SJSA1 (cell line): ENCODE measurements around the gene ECHDC3. TPM values are rescaled to one million over a fixed set of nuclear protein-coding genes. Genes with fewer than 3 reads are reported as not detected.

Experiments used
- DNase-seq, 2 experiments: peaks; one replicate each; pipeline ENCODE4 v3.0.0-alpha.2; 2015 to 2020; ENCODE audit warnings: low spot score in 2 of 2, low read depth in 1 of 2
- H3K27ac ChIP-seq: fragments of 250-450 bp; sonication (Bioruptor Pico); 2 replicates; pipeline ENCODE4 v1.5.1; 2020; ENCODE audit warnings: mild to moderate bottlenecking, moderate library complexity
- H3K27me3 ChIP-seq: fragments of 250-450 bp; sonication (Bioruptor Pico); replicated peaks from 2 replicates; pipeline ENCODE4 v1.5.1; 2020; ENCODE audit warnings: mild to moderate bottlenecking, moderate library complexity
- H3K36me3 ChIP-seq: fragments of 250-450 bp; sonication (Bioruptor Pico); 2 replicates; pipeline ENCODE4 v1.5.1; 2020; ENCODE audit warnings: mild to moderate bottlenecking
- H3K4me1 ChIP-seq: fragments of 250-450 bp; sonication (Bioruptor Pico); replicated peaks from 2 replicates; pipeline ENCODE4 v1.6.1; 2021; ENCODE audit warnings: mild to moderate bottlenecking
- H3K4me3 ChIP-seq: fragments of 250-450 bp; sonication (Bioruptor Pico); 2 replicates; pipeline ENCODE4 v1.5.1; 2020; ENCODE audit warnings: mild to moderate bottlenecking
- H3K9me3 ChIP-seq: fragments of 250-450 bp; sonication (Bioruptor Pico); replicated peaks from 2 replicates; pipeline ENCODE4 v1.5.1; 2020; ENCODE audit warnings: mild to moderate bottlenecking
- total RNA-seq: library from RNA; depleted of rRNA; stranded (reverse); fragments of >200 nt; shearing (Covaris generic); gene quantifications from 2 replicates; pipeline ENCODE4 v1.2.3, GENCODE V29; 2014

The ECHDC3 gene
- total RNA-seq, 1 experiment from 2014 or later, result 25.7 TPM

DNA sequence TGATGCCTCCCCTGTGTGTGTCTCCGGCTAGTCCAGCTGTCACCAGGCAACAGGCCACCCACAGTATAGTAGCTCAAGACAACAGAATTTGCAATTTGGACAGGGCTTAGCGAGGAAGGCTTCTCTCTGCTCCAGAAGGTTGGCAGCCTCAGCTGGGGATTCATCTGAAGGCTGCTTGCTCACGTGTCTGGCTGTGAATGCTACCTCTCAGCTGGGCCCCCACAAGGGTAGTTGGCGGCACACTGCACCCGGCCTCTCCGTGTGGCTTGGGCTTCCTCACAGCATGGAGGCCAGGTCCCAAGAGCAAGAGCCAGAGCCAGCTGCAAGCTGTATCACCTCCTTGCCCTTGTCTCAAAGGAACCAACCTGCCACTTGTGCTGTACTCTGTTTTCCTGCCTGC lies 19.2 kb downstream of the ECHDC3 start:
- DNase-seq, result no peak

DNA sequence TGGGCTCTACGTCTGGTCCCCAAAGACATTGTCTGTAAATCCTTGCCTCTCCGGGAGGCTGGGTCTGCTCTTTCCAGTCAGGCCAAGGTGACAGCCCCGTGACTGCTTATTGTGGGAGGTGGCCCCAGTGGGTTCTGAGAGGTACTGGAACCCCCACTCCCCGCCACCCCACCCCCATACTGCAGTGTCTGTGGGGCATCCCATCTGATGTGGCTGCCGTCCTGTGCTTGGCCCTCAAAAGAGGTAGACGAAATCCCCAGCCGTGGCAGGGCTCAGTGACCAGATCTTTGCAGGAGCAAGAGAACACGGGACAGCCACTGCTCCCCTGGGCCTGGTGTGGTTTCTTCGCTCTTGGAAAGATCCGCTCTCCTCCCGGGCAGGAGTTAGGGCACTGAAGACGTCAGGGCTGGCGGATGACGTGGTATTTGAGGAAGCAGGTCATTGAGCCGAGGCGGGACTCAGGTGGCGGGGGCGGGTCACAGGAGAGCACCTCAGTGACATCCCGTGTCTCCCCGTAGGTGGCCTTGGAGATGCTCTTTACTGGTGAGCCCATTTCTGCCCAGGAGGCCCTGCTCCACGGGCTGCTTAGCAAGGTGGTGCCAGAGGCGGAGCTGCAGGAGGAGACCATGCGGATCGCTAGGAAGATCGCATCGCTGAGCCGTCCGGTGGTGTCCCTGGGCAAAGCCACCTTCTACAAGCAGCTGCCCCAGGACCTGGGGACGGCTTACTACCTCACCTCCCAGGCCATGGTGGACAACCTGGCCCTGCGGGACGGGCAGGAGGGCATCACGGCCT lies 20.7 kb downstream of the ECHDC3 start:
- Histone ChIP-seq H3K27ac (no peak overlapping the region), H3K4me3 (no peak overlapping the region), H3K4me1 (no peaks in the 10 kb centered on the region), H3K9me3 (no peaks in the 10 kb centered on the region), H3K36me3 (peaks cover 11% of the 10 kb centered on the region), H3K27me3 (no peaks in the 10 kb centered on the region)
- no peak for DNase-seq

More for the DNA sequence above, 19.2 kb downstream of the ECHDC3 start:
- Histone ChIP-seq H3K9me3 (no peaks in the 10 kb centered on the region), H3K27ac (no peak overlapping the region), H3K4me3 (no peak overlapping the region), H3K4me1 (no peaks in the 10 kb centered on the region), H3K27me3 (no peaks in the 10 kb centered on the region), H3K36me3 (peaks cover 14% of the 10 kb centered on the region)

DNA sequence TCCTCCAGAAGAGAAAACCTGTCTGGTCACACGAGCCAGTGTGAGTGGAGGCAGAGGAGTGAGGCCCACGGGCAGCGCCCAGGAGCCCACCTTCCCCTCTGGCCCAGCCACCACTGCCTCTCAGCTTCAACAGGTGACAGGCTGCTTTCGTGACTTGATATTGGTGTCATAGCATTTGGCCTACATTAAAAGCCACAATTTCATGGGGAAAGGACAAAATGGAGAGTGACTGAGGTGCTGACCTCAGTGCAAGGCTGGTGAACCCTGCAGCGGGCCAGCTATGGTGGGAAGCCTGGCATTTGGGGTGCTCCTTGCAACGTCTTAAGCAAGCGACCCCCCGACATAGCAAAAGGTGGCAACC lies 21.3 kb downstream of the ECHDC3 start:
- Histone ChIP-seq H3K27ac (no peak overlapping the region), H3K4me1 (no peaks in the 10 kb centered on the region), H3K36me3 (peaks cover 11% of the 10 kb centered on the region), H3K9me3 (no peaks in the 10 kb centered on the region; the same call in 1 of the 2 replicates), H3K27me3 (no peaks in the 10 kb centered on the region), H3K4me3 (no peak overlapping the region)
- no peak for DNase-seq

DNA sequence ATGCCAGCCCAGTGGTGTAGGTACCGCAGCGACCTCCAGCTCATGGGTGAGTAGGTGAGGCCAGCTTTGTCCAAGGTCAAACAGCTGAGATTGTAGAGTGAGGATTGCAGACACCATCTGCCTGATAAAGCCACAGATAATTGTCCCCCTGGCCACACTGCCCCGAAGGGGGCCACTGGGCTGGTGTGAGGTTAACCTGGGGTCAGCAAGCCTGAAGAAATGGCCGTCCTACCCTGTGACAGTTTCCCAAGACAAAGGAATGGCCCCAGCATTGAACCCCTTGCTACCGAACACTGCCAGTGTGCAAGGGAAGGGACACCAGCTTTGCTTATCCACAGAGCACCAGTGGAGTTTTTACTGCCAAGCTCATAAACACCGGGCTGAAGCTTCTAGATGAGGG lies 23.0 kb downstream of the ECHDC3 start:
- DNase-seq, result no peak
- Histone ChIP-seq H3K4me1 (no peaks in the 10 kb centered on the region), H3K4me3 (no peak overlapping the region), H3K27ac (no peak overlapping the region), H3K9me3 (no peaks in the 10 kb centered on the region; the same call in 1 of the 2 replicates), H3K27me3 (no peaks in the 10 kb centered on the region), H3K36me3 (peaks cover 11% of the 10 kb centered on the region)

DNA sequence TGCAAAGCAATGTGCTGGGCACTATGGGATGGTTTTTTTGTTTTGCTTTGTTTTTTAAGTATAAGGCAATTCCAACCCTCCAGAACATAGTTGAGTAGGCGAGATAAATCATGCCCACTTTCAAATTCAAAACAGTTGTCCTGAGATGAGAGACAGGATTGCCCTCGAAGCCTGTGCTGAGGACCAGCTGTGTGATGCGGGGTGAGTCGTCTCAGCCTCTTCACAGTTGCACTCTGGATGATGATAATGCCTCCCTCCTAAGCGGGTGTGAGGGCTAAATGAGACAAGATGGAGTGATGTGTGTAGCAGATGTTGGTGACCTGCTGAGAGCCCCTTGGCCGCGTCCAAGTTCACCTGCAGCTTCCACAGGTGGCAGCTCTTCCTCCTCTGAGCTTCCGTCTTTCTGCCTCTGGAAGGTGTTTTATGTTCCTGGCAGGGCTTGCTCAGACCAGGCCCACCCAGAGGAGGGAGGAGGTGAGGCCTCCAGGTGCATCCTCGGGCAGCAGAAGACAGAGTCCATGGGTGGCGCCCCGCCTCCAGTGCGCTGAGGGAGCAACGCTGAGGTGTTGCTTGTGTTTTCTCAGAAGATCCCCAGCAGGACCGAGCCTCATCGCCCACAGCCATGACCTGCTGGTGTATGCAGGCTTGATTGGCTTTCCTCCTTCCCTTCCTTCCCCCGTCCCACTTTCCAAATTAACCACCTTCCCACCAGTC lies 30.6 kb downstream of the ECHDC3 start:
- 0 out of 2 replicates have a peak, but pooled peaks cover 3% of the 10 kb centered on the region for H3K4me1 ChIP-seq
- no peak overlapping the region for H3K27ac ChIP-seq
- H3K27me3 ChIP-seq, result peaks cover 23% of the 10 kb centered on the region
- no peak for DNase-seq
- H3K4me3 ChIP-seq, result no peak overlapping the region
- H3K9me3 ChIP-seq, result no peaks in the 10 kb centered on the region; the same call in 1 of the 2 replicates
- no peaks in the 10 kb centered on the region for H3K36me3 ChIP-seq

DNA sequence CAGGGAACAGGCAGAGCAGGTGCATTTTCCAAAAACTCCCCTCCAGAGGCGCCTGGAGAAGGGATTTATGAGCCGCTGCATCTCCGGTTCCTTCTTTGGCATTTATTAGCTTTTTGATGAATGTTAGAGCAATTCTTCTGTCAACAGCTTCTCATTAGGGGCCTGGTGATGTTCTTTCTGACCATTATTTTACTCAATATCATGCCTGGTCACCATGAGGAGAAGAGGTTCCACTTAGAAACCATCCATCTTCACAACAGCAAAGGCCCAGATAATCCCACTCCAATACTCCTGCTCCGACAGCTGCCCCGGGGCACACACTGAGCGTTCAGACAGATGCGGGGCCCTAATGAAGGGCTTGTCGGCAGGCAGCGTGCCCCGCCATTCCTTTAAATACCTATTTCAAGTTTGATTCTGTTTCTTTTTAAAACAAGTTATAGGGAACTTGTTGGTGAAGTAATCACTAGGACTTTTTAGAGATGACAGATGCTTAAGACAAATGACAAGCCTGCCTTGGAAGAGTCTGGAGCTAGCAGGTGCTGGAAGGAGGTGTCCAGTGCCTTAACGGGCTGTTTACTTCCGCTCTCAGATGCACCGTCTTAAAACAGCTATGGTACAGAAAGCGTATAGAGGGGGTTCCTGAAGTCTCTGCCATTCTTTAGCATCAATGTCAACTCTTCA lies 31.7 kb downstream of the ECHDC3 start:
- no peak overlapping the region for H3K4me3 ChIP-seq
- H3K36me3 ChIP-seq, result no peaks in the 10 kb centered on the region
- peaks cover 23% of the 10 kb centered on the region for H3K27me3 ChIP-seq
- no peak overlapping the region for H3K27ac ChIP-seq
- H3K9me3 ChIP-seq, result no peaks in the 10 kb centered on the region
- 0 out of 2 replicates have a peak, but pooled peaks cover 3% of the 10 kb centered on the region for H3K4me1 ChIP-seq
- no peak for DNase-seq

DNA sequence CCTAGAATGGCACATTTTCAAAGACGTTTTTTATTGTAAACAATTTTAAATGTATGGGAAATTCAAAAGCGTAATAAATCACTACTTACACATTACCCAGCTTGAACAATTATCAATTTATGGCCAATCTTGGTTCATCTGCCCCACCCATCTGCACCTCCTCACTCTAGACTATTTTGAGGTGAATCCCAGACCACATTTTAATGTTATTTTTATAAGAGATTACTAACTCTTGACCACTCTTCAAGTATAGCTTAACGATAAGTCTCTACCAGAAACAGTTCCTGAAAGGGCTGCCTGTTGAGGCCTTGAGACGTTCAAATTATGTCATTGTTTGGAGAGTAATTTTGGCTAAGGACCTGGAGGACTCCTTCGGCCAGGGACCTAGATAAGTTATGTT lies 33.2 kb downstream of the ECHDC3 start:
- DNase-seq, result no peak
- H3K27me3 ChIP-seq, result peaks cover 23% of the 10 kb centered on the region
- H3K4me1 ChIP-seq, result 0 out of 2 replicates have a peak, but pooled peaks cover under 1% of the 10 kb centered on the region
- H3K9me3 ChIP-seq, result no peaks in the 10 kb centered on the region
- H3K36me3 ChIP-seq, result no peaks in the 10 kb centered on the region
- no peak overlapping the region for H3K27ac ChIP-seq
- H3K4me3 ChIP-seq, result no peak overlapping the region

DNA sequence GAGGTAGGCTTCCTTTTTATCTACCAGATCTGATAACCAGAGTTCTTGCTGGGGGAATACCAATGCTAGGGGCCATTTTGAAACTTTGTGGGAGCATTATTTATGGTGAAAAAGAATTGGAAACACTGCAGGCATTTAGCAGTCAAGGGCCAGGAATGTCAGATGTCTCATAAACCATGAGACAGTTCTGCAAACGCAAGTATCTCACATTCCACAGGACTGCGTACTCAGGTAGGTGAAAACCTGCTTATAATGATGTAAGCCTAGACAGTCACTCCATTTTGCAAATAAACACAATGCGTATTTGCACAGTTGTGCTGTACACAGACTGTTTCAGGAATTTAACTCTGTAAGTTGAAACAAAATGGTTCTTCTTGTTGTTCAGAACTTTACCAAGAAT lies 33.9 kb downstream of the ECHDC3 start:
- Histone ChIP-seq H3K36me3 (no peaks in the 10 kb centered on the region), H3K4me1 (no peaks in the 10 kb centered on the region), H3K27me3 (peaks cover 23% of the 10 kb centered on the region), H3K27ac (no peak overlapping the region), H3K4me3 (no peak overlapping the region), H3K9me3 (no peaks in the 10 kb centered on the region)
- no peak for DNase-seq

DNA sequence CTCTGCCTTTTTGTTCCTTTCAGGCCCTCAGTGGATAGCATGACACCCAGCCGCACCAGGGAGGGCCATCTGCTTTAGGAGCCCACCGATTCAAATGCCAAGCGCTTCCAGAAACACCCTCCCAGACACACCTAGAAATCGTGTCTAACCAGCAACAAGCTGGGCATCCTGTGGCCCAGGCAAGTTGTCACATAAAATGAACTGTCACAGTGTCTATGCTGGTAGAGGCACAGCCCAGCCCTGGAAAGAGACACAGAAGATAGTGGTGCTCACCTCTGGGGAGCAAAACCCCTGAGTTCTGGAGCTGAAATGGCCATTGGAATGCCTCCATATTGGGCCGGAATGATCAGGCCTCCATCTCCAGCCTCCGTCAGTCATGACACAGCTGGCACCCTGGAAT lies 38.9 kb downstream of the ECHDC3 start:
- no peaks in the 10 kb centered on the region for H3K36me3 ChIP-seq
- no peaks in the 10 kb centered on the region for H3K9me3 ChIP-seq
- H3K27ac ChIP-seq, result no peak overlapping the region
- H3K4me1 ChIP-seq, result no peaks in the 10 kb centered on the region
- peaks cover 4% of the 10 kb centered on the region for H3K27me3 ChIP-seq
- no peak for DNase-seq
- H3K4me3 ChIP-seq, result no peak overlapping the region

DNA sequence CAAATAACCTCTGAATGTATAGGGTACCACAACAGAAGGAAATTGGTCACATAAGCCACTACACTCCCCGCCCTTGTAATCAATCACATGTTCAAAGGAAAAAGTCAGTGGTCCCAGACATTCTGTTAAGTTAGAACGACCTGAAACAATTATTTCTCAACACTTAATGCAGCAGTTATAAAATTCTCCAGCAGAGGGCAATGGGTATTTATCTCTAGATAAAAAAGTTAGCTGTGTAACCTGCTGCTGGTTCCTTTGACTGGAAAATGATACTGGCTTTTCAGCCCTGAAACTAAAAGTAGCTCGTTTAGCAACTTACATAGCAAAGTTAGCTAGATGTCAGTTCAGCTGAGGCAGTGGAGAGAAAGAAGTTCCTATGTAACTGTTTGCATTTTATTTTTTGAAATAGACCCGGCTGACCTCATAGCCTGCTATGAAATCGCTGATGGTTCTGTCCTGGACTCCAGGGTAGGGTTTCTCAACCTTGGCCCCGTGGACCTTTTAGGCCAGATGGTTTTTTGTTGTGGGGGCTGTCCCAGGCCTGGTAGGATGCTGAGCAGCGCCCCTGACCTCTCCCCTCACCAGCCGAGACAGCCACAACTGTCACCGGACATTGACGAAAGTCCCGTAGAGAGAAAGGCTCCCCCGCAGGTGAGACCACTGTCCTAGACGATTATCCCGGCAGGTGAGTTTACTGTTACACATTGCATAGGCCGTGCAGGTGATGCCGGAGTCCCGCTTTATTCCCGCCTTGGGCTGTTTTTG lies 40.8 kb downstream of the ECHDC3 start:
- H3K36me3 ChIP-seq, result no peaks in the 10 kb centered on the region
- H3K27me3 ChIP-seq, result no peaks in the 10 kb centered on the region
- peak in 1 of 2 experiments; percentile 33 for DNase-seq
- H3K27ac ChIP-seq, result no peak overlapping the region
- no peak overlapping the region for H3K4me3 ChIP-seq
- H3K9me3 ChIP-seq, result no peaks in the 10 kb centered on the region
- H3K4me1 ChIP-seq, result no peaks in the 10 kb centered on the region

DNA sequence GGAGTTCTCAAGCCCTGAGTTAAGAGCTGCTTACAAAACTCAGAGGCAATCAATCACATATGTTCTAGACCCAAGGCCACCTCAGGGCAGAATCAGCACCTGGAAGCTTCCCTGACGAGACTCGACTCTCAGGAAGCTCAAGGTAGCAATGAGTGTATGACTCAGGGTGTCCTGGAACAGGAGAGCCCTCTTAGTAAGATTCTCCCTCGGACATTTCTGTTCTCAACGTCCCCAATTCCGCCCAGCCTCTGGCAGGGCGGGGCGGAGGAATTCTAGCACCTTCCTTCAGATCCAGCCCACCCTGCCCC lies 41.3 kb downstream of the ECHDC3 start:
- Histone ChIP-seq H3K27ac (no peak overlapping the region), H3K4me1 (no peaks in the 10 kb centered on the region), H3K27me3 (no peaks in the 10 kb centered on the region), H3K9me3 (no peaks in the 10 kb centered on the region), H3K4me3 (no peak overlapping the region), H3K36me3 (no peaks in the 10 kb centered on the region)
- DNase-seq, result no peak

DNA sequence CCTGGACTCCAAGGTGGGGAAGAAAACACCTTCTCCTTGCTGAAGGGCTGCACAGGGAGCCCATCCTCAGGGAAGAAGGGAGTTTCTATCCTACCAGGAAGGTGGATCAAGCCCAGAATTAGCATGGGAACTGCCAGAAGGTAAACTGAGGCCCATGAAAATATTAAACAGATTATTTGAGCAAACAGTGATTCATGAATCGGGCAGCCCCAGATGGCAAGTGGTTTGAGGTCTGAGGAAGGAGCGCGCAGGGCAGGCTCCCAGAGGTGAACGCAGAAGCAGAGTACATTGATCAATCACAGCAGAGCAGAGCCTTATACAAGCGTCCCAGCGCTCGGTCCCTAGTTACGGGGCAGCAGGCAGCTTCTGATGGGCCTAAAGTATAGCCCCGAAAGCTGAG lies 45.2 kb downstream of the ECHDC3 start:
- H3K36me3 ChIP-seq, result no peaks in the 10 kb centered on the region
- no peaks in the 10 kb centered on the region for H3K27me3 ChIP-seq
- no peaks in the 10 kb centered on the region for H3K4me1 ChIP-seq
- no peak overlapping the region for H3K4me3 ChIP-seq
- DNase-seq, result no peak
- no peak overlapping the region for H3K27ac ChIP-seq
- H3K9me3 ChIP-seq, result no peaks in the 10 kb centered on the region

DNA sequence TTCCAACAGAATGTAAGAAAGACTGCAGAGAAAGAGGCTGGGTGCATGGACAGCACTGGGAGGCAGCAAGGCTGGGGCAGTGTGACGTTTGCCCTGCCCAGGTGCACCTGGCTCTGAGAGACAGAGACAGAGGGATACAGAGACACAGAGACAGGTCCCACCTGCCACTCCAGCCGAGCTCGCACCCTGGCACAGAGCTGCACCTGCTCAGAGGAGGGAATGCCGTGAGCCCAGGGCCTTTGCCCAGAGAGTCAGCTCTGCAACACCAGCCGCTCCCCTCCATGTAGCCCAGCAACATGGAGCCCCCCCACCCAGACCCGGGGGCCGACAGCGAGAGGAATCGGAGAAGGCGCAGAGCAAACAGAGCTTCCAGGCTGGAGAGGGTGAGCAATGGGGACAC lies 45.7 kb downstream of the ECHDC3 start:
- no peak for DNase-seq
- Histone ChIP-seq H3K27ac (no peak overlapping the region), H3K9me3 (no peaks in the 10 kb centered on the region), H3K4me3 (no peak overlapping the region), H3K4me1 (no peaks in the 10 kb centered on the region), H3K27me3 (no peaks in the 10 kb centered on the region), H3K36me3 (no peaks in the 10 kb centered on the region)
